ENCODE results near the gene NAA35.
"Not testable (repeated sequence)": the region's sequence is repeated elsewhere in the genome, so short reads cannot be mapped to it uniquely, and the experiment has no call there.

The NAA35 gene

GRCh38 chr9:86042199-86042978 is 101.4 kb downstream of the NAA35 start:
- Histone ChIP-seq H3K4me1 (ENCODE audit: control insufficient read depth, insufficient read depth, low read length) (no peaks in the 10 kb centered on the region), H3K36me3 (ENCODE audit: control insufficient read depth, insufficient read depth, low read length) (peaks cover 6% of the 10 kb centered on the region), H3K9me3 (ENCODE audit: control insufficient read depth, low read length) (no peaks in the 10 kb centered on the region), H3K27ac (ENCODE audit: insufficient read depth, low read depth, low read length, poor library complexity, severe bottlenecking) (no peak overlapping the region), H3K4me3 (ENCODE audit: insufficient read depth, low read depth, low read length) (no peak overlapping the region), H3K27me3 (ENCODE audit: control insufficient read depth, insufficient read depth, low read length, poor library complexity, severe bottlenecking) (no peaks in the 10 kb centered on the region)
- 89 to 95% methylated on average over 5 of the region's 5 CpGs for WGBS, 2 experiments

GRCh38 chr9:86043586-86043985 is 102.6 kb downstream of the NAA35 start:
- H3K9me3 ChIP-seq (ENCODE audit: control insufficient read depth, low read length) = no peaks in the 10 kb centered on the region
- no peaks in the 10 kb centered on the region for H3K27me3 ChIP-seq (ENCODE audit: control insufficient read depth, insufficient read depth, low read length, poor library complexity, severe bottlenecking)
- no peak overlapping the region for H3K4me3 ChIP-seq (ENCODE audit: insufficient read depth, low read depth, low read length)
- H3K27ac ChIP-seq (ENCODE audit: insufficient read depth, low read depth, low read length, poor library complexity, severe bottlenecking) = no peak overlapping the region
- H3K36me3 ChIP-seq (ENCODE audit: control insufficient read depth, insufficient read depth, low read length) = peaks cover 6% of the 10 kb centered on the region
- no peaks in the 10 kb centered on the region for H3K4me1 ChIP-seq (ENCODE audit: control insufficient read depth, insufficient read depth, low read length)
- WGBS, 2 experiments = 96% methylated on average over 5 of the region's 5 CpGs

- Histone ChIP-seq H3K27ac (ENCODE audit: insufficient read depth, low read depth, low read length, poor library complexity, severe bottlenecking) (no peak overlapping the region), H3K4me3 (ENCODE audit: insufficient read depth, low read depth, low read length) (no peak overlapping the region), H3K4me1 (ENCODE audit: control insufficient read depth, insufficient read depth, low read length) (no peaks in the 10 kb centered on the region), H3K36me3 (ENCODE audit: control insufficient read depth, insufficient read depth, low read length) (peaks cover 6% of the 10 kb centered on the region), H3K27me3 (ENCODE audit: control insufficient read depth, insufficient read depth, low read length, poor library complexity, severe bottlenecking) (no peaks in the 10 kb centered on the region), H3K9me3 (ENCODE audit: control insufficient read depth, low read length) (no peaks in the 10 kb centered on the region)
- WGBS, 2 experiments = 82 to 86% methylated on average over 4 of the region's 4 CpGs
These were observed 103.1 kb downstream of the NAA35 start for GRCh38 chr9:86043999-86044398.

- Histone ChIP-seq H3K27ac (ENCODE audit: insufficient read depth, low read depth, low read length, poor library complexity, severe bottlenecking) (no peak overlapping the region), H3K4me1 (ENCODE audit: control insufficient read depth, insufficient read depth, low read length) (no peaks in the 10 kb centered on the region), H3K27me3 (ENCODE audit: control insufficient read depth, insufficient read depth, low read length, poor library complexity, severe bottlenecking) (no peaks in the 10 kb centered on the region), H3K9me3 (ENCODE audit: control insufficient read depth, low read length) (no peaks in the 10 kb centered on the region), H3K36me3 (ENCODE audit: control insufficient read depth, insufficient read depth, low read length) (peaks cover under 1% of the 10 kb centered on the region), H3K4me3 (ENCODE audit: insufficient read depth, low read depth, low read length) (no peak overlapping the region)
- WGBS, 2 experiments = 96 to 100% methylated on average over 2 to 3 of the region's 6 CpGs
These were observed 104.7 kb downstream of the NAA35 start for GRCh38 chr9:86045654-86046053.

GRCh38 chr9:86046071-86046636 is 105.2 kb downstream of the NAA35 start:
- no peaks in the 10 kb centered on the region for H3K9me3 ChIP-seq (ENCODE audit: control insufficient read depth, low read length)
- no peaks in the 10 kb centered on the region for H3K27me3 ChIP-seq (ENCODE audit: control insufficient read depth, insufficient read depth, low read length, poor library complexity, severe bottlenecking)
- no peaks in the 10 kb centered on the region for H3K4me1 ChIP-seq (ENCODE audit: control insufficient read depth, insufficient read depth, low read length)
- no peaks in the 10 kb centered on the region for H3K36me3 ChIP-seq (ENCODE audit: control insufficient read depth, insufficient read depth, low read length)
- no peak overlapping the region for H3K27ac ChIP-seq (ENCODE audit: insufficient read depth, low read depth, low read length, poor library complexity, severe bottlenecking)
- H3K4me3 ChIP-seq (ENCODE audit: insufficient read depth, low read depth, low read length) = no peak overlapping the region
- 95 to 96% methylated on average over 14 of the region's 14 CpGs for WGBS, 2 experiments

GRCh38 chr9:86046930-86047341 is 106.0 kb downstream of the NAA35 start:
- Histone ChIP-seq H3K4me1 (ENCODE audit: control insufficient read depth, insufficient read depth, low read length) (no peaks in the 10 kb centered on the region), H3K27ac (ENCODE audit: insufficient read depth, low read depth, low read length, poor library complexity, severe bottlenecking) (no peak overlapping the region), H3K36me3 (ENCODE audit: control insufficient read depth, insufficient read depth, low read length) (no peaks in the 10 kb centered on the region), H3K4me3 (ENCODE audit: insufficient read depth, low read depth, low read length) (no peak overlapping the region), H3K27me3 (ENCODE audit: control insufficient read depth, insufficient read depth, low read length, poor library complexity, severe bottlenecking) (no peaks in the 10 kb centered on the region), H3K9me3 (ENCODE audit: control insufficient read depth, low read length) (no peaks in the 10 kb centered on the region)
- 89 to 92% methylated on average over 8 of the region's 8 CpGs for WGBS, 2 experiments

GRCh38 chr9:86047361-86047760 is 106.4 kb downstream of the NAA35 start:
- Histone ChIP-seq H3K4me3 (ENCODE audit: insufficient read depth, low read depth, low read length) (no peak overlapping the region), H3K27ac (ENCODE audit: insufficient read depth, low read depth, low read length, poor library complexity, severe bottlenecking) (peak overlapping the region; percentile 16), H3K9me3 (ENCODE audit: control insufficient read depth, low read length) (no peaks in the 10 kb centered on the region), H3K4me1 (ENCODE audit: control insufficient read depth, insufficient read depth, low read length) (no peaks in the 10 kb centered on the region), H3K27me3 (ENCODE audit: control insufficient read depth, insufficient read depth, low read length, poor library complexity, severe bottlenecking) (no peaks in the 10 kb centered on the region), H3K36me3 (ENCODE audit: control insufficient read depth, insufficient read depth, low read length) (no peaks in the 10 kb centered on the region)
- 96 to 99% methylated on average over 13 of the region's 13 CpGs for WGBS, 2 experiments

GRCh38 chr9:86048018-86048742 is 107.2 kb downstream of the NAA35 start:
- not testable (repeated sequence) for H3K27ac ChIP-seq (ENCODE audit: insufficient read depth, low read depth, low read length, poor library complexity, severe bottlenecking); H3K36me3 ChIP-seq (ENCODE audit: control insufficient read depth, insufficient read depth, low read length); H3K4me1 ChIP-seq (ENCODE audit: control insufficient read depth, insufficient read depth, low read length); H3K4me3 ChIP-seq (ENCODE audit: insufficient read depth, low read depth, low read length); H3K9me3 ChIP-seq (ENCODE audit: control insufficient read depth, low read length); H3K27me3 ChIP-seq (ENCODE audit: control insufficient read depth, insufficient read depth, low read length, poor library complexity, severe bottlenecking)
- WGBS, 2 experiments = 95 to 97% methylated on average over 3 to 5 of the region's 7 CpGs

- no peaks in the 10 kb centered on the region for H3K4me1 ChIP-seq (ENCODE audit: control insufficient read depth, insufficient read depth, low read length)
- H3K4me3 ChIP-seq (ENCODE audit: insufficient read depth, low read depth, low read length) = no peak overlapping the region
- H3K9me3 ChIP-seq (ENCODE audit: control insufficient read depth, low read length) = no peaks in the 10 kb centered on the region
- H3K36me3 ChIP-seq (ENCODE audit: control insufficient read depth, insufficient read depth, low read length) = no peaks in the 10 kb centered on the region
- 88 to 90% methylated on average over 21 of the region's 21 CpGs for WGBS, 2 experiments
- H3K27ac ChIP-seq (ENCODE audit: insufficient read depth, low read depth, low read length, poor library complexity, severe bottlenecking) = no peak overlapping the region
- H3K27me3 ChIP-seq (ENCODE audit: control insufficient read depth, insufficient read depth, low read length, poor library complexity, severe bottlenecking) = no peaks in the 10 kb centered on the region
These were observed 111.9 kb downstream of the NAA35 start for GRCh38 chr9:86052556-86053468.
